Cardiac muscle cell (in vitro differentiated cells and primary cell): Measurements from ENCODE around the gene NOM1. TPM values are rescaled to one million over a fixed set of nuclear protein-coding genes. Genes with fewer than 3 reads are reported as not detected.

Source experiments
- DNase-seq, 2 donors: peaks; one replicate each; pipeline versions ENCODE4 v3.0.0 to v3.0.0-alpha.2; 2010 to 2017; ENCODE audit warnings: low read depth in 1 of 2, low spot score in 1 of 2
- H3K27ac ChIP-seq: fragments of 200-600 bp; sonication (generic); 2 replicates; pipeline ENCODE4 v1.5.1; 2016
- H3K27me3 ChIP-seq: fragments of 200-600 bp; sonication (generic); 2 replicates; pipeline ENCODE4 v1.6.0; 2016; ENCODE audit warnings: control low read depth
- H3K36me3 ChIP-seq: fragments of 200-600 bp; sonication (generic); 2 replicates; pipeline ENCODE4 v1.5.1; 2016; ENCODE audit warnings: control low read depth
- H3K4me1 ChIP-seq: fragments of 200-600 bp; sonication (generic); 2 replicates; pipeline ENCODE4 v1.8.1; 2017; ENCODE audit warnings: low read depth, mild to moderate bottlenecking, mixed run types
- H3K4me3 ChIP-seq: fragments of 200-600 bp; sonication (generic); 2 replicates; pipeline ENCODE4 v1.5.1; 2016; ENCODE audit warnings: mild to moderate bottlenecking
- H3K9me3 ChIP-seq: fragments of 200-600 bp; sonication (generic); 2 replicates; pipeline ENCODE4 v1.5.1; 2017; ENCODE audit warnings: low read depth, mild to moderate bottlenecking, control low read depth
- polyA plus RNA-seq: library from polyadenylated mRNA; unstranded; fragments of >200 nt; fragmentation: Nextera tagmentation; extraction: Ambion mirVana; gene quantifications from 2 replicates; pipeline ENCODE4 v1.2.1, GENCODE V29; 2016
- total RNA-seq: library from RNA; depleted of rRNA; stranded (reverse); fragments of >200 nt; gene quantifications from 2 replicates; pipeline ENCODE4 v1.2.3, GENCODE V29; 2016
- TF ChIP-seq, protein P1 (sequence below): IDR thresholded peaks from 2 replicates; pipeline ENCODE4 v1.5.1; 2012; ENCODE audit warnings: low read depth, mild to moderate bottlenecking, low read length

NOM1 gene
- total and polyA plus RNA-seq, 2 experiments from 2014 or later = 5.6 to 18.3 TPM

DNA sequence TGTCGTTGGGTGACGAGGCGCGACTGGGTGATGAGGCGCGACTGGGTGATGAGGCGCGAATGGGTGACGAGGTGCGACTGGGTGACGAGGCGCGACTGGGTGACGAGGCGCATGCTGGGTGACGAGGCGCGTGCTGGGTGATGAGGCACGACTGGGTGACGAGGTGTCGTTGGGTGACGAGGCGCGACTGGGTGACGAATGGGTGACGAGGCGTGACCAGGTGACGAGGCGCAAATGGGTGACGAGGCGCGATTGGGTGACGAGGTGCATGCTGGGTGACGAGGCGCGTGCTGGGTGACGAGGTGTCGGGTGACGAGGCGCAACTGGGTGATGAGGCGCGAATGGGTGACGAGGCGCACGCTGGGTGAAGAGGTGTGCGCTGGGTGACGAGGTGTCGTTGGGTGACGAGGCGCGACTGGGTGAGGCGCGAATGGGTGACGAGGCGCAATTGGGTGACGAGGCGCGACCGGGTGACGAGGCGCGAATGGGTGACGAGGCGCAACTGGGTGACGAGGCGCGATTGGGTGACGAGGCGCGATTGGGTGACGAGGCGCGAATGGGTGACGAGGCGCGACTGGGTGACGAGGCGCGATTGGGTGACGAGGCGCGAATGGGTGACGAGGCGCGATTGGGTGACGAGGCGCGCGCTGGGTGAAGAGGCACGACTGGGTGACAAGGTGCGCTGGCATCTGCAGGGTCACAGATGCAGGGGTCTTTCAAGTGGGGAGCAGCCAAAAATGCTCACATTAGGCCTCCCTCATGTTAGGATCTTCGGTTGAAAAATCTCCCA lies 7.9 kb upstream of the NOM1 start:
- TF ChIP-seq, protein P1, sequence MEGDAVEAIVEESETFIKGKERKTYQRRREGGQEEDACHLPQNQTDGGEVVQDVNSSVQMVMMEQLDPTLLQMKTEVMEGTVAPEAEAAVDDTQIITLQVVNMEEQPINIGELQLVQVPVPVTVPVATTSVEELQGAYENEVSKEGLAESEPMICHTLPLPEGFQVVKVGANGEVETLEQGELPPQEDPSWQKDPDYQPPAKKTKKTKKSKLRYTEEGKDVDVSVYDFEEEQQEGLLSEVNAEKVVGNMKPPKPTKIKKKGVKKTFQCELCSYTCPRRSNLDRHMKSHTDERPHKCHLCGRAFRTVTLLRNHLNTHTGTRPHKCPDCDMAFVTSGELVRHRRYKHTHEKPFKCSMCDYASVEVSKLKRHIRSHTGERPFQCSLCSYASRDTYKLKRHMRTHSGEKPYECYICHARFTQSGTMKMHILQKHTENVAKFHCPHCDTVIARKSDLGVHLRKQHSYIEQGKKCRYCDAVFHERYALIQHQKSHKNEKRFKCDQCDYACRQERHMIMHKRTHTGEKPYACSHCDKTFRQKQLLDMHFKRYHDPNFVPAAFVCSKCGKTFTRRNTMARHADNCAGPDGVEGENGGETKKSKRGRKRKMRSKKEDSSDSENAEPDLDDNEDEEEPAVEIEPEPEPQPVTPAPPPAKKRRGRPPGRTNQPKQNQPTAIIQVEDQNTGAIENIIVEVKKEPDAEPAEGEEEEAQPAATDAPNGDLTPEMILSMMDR = no peak
- Histone ChIP-seq H3K9me3 (no peaks in the 10 kb centered on the region), H3K27ac (no peak overlapping the region), H3K27me3 (no peaks in the 10 kb centered on the region), H3K36me3 (no peaks in the 10 kb centered on the region), H3K4me1 (no peaks in the 10 kb centered on the region), H3K4me3 (no peak overlapping the region)
- no peak for DNase-seq

DNA sequence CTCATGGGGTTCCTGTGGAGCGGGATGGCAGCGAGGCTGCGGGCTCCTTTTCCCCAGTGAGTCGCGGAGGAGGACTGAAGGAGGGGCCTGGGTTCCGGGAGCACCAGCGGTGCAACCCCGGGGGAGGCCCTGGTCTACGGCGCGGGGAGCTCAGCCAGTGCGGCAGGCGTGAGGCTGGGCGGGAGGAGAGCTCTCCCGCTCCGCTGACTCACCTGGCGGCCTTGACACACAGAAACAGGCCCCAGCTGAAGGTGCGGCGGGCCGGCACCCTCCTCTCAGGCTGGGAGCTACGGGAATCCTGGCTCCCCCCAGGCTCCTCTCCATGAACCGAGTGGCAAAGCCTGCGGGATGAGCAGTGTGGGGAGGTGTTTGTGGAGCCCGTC lies 6.8 kb upstream of the NOM1 start:
- Histone ChIP-seq H3K27me3 (no peaks in the 10 kb centered on the region), H3K27ac (no peak overlapping the region), H3K4me3 (no peak overlapping the region), H3K4me1 (no peaks in the 10 kb centered on the region), H3K36me3 (no peaks in the 10 kb centered on the region), H3K9me3 (no peaks in the 10 kb centered on the region)
- peak in 1 of 2 donors; percentile 6 for DNase-seq
- TF ChIP-seq, protein P1 = no peak

DNA sequence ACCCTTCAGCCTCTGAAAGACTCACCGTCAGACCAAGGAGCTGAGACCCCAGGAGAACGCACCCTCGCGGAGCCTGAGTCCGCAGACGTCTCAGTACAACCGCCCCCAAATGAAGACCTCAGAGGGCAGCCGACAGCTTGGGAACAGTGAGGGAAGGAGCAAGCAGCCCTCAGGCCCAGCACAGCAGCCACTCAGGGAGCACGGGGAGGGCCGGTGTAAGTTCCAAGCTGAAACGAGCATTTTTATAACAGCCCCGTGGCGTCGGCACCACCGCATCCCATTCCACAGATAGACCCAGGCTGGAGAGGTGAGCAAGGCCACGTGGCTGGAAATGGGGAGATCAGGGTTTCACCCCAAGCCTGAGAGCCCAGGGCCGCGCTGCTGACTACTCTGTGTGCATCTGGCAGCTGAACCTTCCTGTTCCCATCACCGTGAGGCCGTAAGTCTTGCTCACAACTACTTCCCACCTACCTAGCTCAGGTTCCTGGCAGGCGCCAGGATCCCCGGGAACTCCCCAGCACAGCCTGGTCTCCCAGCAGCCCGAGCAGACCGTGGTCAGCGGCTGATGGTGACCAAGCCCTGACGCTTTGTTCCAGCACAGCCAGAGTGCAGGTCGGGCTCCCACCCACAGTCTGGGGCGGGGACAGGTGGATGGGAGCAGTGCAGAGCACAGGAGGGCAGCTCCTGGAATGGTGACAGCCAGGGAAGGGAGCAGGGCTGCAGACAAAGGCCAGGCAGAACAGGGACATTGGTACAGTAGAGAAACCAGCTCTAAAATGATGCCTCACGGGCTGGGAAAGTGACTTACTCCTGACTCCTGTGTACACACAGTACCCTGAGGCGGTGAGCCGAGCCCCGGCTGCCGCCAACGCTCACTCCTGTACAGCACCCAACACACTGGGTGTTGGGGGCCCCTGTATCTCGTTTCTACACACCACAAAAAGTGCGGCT lies 6.1 kb upstream of the NOM1 start:
- no peaks in the 10 kb centered on the region for H3K9me3 ChIP-seq
- no peaks in the 10 kb centered on the region for H3K27me3 ChIP-seq
- no peak overlapping the region for H3K4me3 ChIP-seq
- DNase-seq = no peak
- H3K27ac ChIP-seq = no peak overlapping the region
- TF ChIP-seq, protein P1 = no peak
- H3K36me3 ChIP-seq = no peaks in the 10 kb centered on the region
- no peaks in the 10 kb centered on the region for H3K4me1 ChIP-seq

DNA sequence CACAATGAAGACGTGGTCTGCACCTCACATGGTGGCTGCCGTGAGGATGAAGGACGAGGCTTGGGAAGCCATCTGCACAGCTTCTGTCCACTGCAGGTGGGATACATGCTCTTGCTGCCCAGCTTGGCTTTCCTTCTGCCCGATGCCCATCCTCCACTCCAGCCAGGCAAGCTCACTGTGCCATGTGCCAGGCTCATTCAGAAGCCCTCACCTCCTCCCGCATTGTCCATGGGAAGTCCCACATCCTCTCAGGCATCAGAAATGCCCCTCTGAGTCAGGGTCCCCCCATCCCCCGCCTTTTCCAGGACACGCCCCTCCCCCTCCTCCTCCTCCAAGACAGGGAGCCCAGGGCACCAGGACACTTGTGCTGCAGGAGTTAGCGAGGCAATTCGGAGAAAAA lies 4.6 kb upstream of the NOM1 start:
- Histone ChIP-seq H3K27ac (no peak overlapping the region), H3K27me3 (no peaks in the 10 kb centered on the region), H3K4me3 (no peak overlapping the region), H3K9me3 (no peaks in the 10 kb centered on the region), H3K36me3 (no peaks in the 10 kb centered on the region), H3K4me1 (no peaks in the 10 kb centered on the region)
- no peak for DNase-seq
- TF ChIP-seq, protein P1 = no peak

DNA sequence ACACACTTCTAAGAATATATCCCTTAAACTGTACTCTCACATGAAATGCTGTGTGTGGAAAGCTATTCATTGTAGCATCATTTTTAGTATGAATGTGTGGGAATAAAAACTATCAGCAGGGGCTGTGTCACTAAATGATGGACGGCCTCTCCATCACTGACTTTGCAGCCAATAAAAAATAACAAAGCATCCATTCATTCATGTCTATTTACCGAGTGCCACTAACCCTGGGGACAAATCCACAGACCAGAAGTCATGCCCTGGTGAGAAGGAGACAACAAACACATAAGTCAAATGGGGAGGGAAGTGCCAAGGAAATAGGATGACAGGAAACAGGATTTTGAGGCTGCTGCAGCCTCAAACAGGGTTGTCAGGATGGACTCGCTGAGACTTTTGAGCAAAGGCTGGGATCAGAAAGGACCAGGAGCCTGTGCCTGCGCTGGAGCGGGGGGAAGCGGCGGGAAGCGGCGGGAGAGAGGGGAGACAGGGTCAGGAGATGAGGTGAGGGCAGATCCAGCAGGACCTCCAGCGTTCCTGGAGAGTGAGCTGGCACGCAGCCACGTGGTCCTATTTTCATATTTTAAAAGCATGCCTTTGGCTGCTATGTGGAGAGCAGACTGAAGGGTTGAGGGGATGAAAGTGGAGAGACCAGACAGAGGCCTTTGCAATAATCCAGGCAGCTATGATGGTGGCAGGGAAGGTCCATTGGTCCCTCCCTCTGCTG lies 2.2 kb upstream of the NOM1 start:
- Histone ChIP-seq H3K4me3 (no peak overlapping the region), H3K4me1 (peaks cover 15% of the 10 kb centered on the region), H3K27me3 (no peaks in the 10 kb centered on the region), H3K27ac (no peak overlapping the region), H3K36me3 (peaks cover 4% of the 10 kb centered on the region), H3K9me3 (no peaks in the 10 kb centered on the region)
- TF ChIP-seq, protein P1 = no peak
- no peak for DNase-seq
